HepG2 (cell line): ENCODE results near the gene CDH23. TPM values are rescaled to one million over a fixed set of nuclear protein-coding genes. Genes with fewer than 3 reads are reported as not detected.

Source experiments
- ATAC-seq: fragments of 200-7000 bp; cut with Tn5 transposase; 3 replicates; pipeline ENCODE4 v1.9.1; 2020; ENCODE audit warnings: mild to moderate bottlenecking, moderate library complexity
- BruUV-seq: library from RNA; stranded (reverse); fragments of 400-500 nt; replicated peaks from 2 replicates; lab custom pipeline; 2021; lab: Mats Ljungman, UMichigan
- CTCF ChIA-PET: fragments of 300-600 bp; formaldehyde crosslinking; extraction: SDS; loops from one replicate; lab custom pipeline; 2021; ENCODE audit warnings: low total read pairs, inconsistent platforms, low intra/inter-chr PET ratio; lab: Yijun Ruan, JAX
- POLR2A ChIA-PET: fragments of 350-600 bp; sonication (Branson Sonifier 250); formaldehyde crosslinking; loops from one replicate; lab custom pipeline; 2020; ENCODE audit warnings: antibody characterized with exemption, inconsistent platforms; lab: Yijun Ruan, JAX
- DNase-seq: peaks from one replicate; pipeline ENCODE4 v3.0.0-alpha.2; 2015; ENCODE audit warnings: low spot score
- FAIRE-seq: peaks from 3 replicates; lab custom pipeline; 2011; peaks lifted over from hg19 to GRCh38; lab: Jason Lieb, UNC
- H2AFZ ChIP-seq: one replicate; pipeline ENCODE4 v1.6.1; 2011; ENCODE audit warnings: low read length, inconsistent platforms
- H3K27ac ChIP-seq: fragments of 300-600 bp; 3 replicates; pipeline ENCODE4 v1.8.0; 2011; ENCODE audit warnings: mixed run types, mild to moderate bottlenecking, mixed read lengths, low read length, inconsistent platforms; ENCODE audit not compliant: insufficient read depth; ENCODE audit errors: extremely low read length
- H3K27me3 ChIP-seq, 2 experiments: fragments of 200-600 bp in 1 of 2; 2 replicates in 1 of 2; 3 replicates in 1 of 2; pipeline versions ENCODE4 v1.6.0 to v1.8.0; 2011; ENCODE audit warnings: low read length in 2 of 2, mild to moderate bottlenecking in 2 of 2, moderate library complexity in 2 of 2, inconsistent platforms in 1 of 2; ENCODE audit not compliant: insufficient read depth in 2 of 2, control insufficient read depth in 1 of 2
- H3K36me3 ChIP-seq, 2 experiments: fragments of 200-600 bp in 1 of 2; replicated peaks in 1 of 2; 2 replicates in 1 of 2; 3 replicates in 1 of 2; pipeline versions ENCODE4 v1.5.1 to v1.8.0; 2011; ENCODE audit warnings: low read length in 2 of 2, inconsistent platforms in 1 of 2; ENCODE audit not compliant: insufficient read depth in 2 of 2, control insufficient read depth in 1 of 2
- H3K4me1 ChIP-seq: 2 replicates; pipeline ENCODE4 v1.5.1; 2012; ENCODE audit warnings: low read length, inconsistent platforms; ENCODE audit not compliant: insufficient read depth
- H3K4me2 ChIP-seq: 2 replicates; pipeline ENCODE4 v1.6.0; 2011; ENCODE audit warnings: low read depth, low read length, inconsistent platforms
- H3K4me3 ChIP-seq, 3 experiments: fragments of 200-600 bp in 1 of 3; sonication (generic), shearing (Covaris generic) in 1 of 3; replicated peaks in 1 of 3; 2 replicates each; pipeline ENCODE4 v1.5.1; 2011 to 2016; ENCODE audit warnings: low read length in 3 of 3, inconsistent platforms in 2 of 3, low read depth in 2 of 3, mild to moderate bottlenecking in 2 of 3, control low read depth in 1 of 3, mixed read lengths in 1 of 3; ENCODE audit not compliant: insufficient read depth in 1 of 3
- H3K79me2 ChIP-seq: one replicate; pipeline ENCODE4 v1.6.1; 2011; ENCODE audit warnings: low read length, inconsistent platforms; ENCODE audit not compliant: insufficient read depth
- H3K9ac ChIP-seq: 2 replicates; pipeline ENCODE4 v1.6.0; 2011; ENCODE audit warnings: mild to moderate bottlenecking, low read depth, low read length, inconsistent platforms; ENCODE audit not compliant: insufficient read depth
- H3K9me3 ChIP-seq: 2 replicates; pipeline ENCODE4 v1.5.1; 2012; ENCODE audit warnings: mild to moderate bottlenecking, low read length
- H4K20me1 ChIP-seq: 2 replicates; pipeline ENCODE4 v1.6.0; 2011; ENCODE audit warnings: inconsistent platforms, mild to moderate bottlenecking, low read length, moderate library complexity; ENCODE audit not compliant: insufficient read depth
- ATRX ChIP-seq: sonication (generic); formaldehyde crosslinking; IDR thresholded peaks from 2 replicates; pipeline ENCODE4 v1.4.0; 2020; ENCODE audit warnings: missing genetic modification reagents, borderline replicate concordance
- BORCS8-MEF2B ChIP-seq: sonication (generic); formaldehyde crosslinking; IDR thresholded peaks from 2 replicates; pipeline ENCODE4 v1.8.0; 2022; ENCODE audit warnings: mild to moderate bottlenecking, missing genetic modification reagents
- HNRNPL ChIP-seq: fragments of 200-400 bp; formaldehyde crosslinking; IDR thresholded peaks from 2 replicates; pipeline ENCODE4 v1.6.1; 2017; ENCODE audit warnings: mild to moderate bottlenecking, low read depth, low read length
- NFE2L1 ChIP-seq: sonication (generic); formaldehyde crosslinking; IDR thresholded peaks from 2 replicates; pipeline ENCODE4 v1.4.0; 2020; ENCODE audit warnings: missing genetic modification reagents, mild to moderate bottlenecking, borderline replicate concordance
- NFRKB ChIP-seq: fragments of 450-650 bp; IDR thresholded peaks from 2 replicates; pipeline ENCODE4 v1.6.1; 2017
- PLRG1 ChIP-seq: fragments of 450-650 bp; conservative IDR thresholded peaks from 2 replicates; pipeline ENCODE4 v1.6.1; 2016
- RFX3 ChIP-seq: IDR thresholded peaks from 2 replicates; pipeline ENCODE4 v1.6.1; 2016; ENCODE audit warnings: missing biosample characterization, missing genetic modification reagents
- RNF2 ChIP-seq: fragments of 450-650 bp; conservative IDR thresholded peaks from 2 replicates; pipeline ENCODE4 v1.6.1; 2016; ENCODE audit warnings: low read depth
- TARDBP ChIP-seq: sonication (generic); formaldehyde crosslinking; IDR thresholded peaks from 2 replicates; pipeline ENCODE4 v1.8.0; 2022; ENCODE audit warnings: mild to moderate bottlenecking, missing genetic modification reagents
- ZNF160 ChIP-seq: sonication (generic); formaldehyde crosslinking; IDR thresholded peaks from 2 replicates; pipeline ENCODE4 v1.8.0; 2022; ENCODE audit warnings: mild to moderate bottlenecking, inconsistent platforms, missing genetic modification reagents
- ZNF205 ChIP-seq: IDR thresholded peaks from 2 replicates; pipeline ENCODE4 v1.6.1; 2018; ENCODE audit warnings: missing biosample characterization, missing genetic modification reagents
- ZNF317 ChIP-seq: sonication (generic); formaldehyde crosslinking; IDR thresholded peaks from 2 replicates; pipeline ENCODE4 v1.5.0; 2020; ENCODE audit warnings: mild to moderate bottlenecking, missing genetic modification reagents
- ZNF709 ChIP-seq: sonication (generic); formaldehyde crosslinking; IDR thresholded peaks from 2 replicates; pipeline ENCODE4 v1.5.0; 2020; ENCODE audit warnings: mild to moderate bottlenecking, missing genetic modification reagents
- ZSCAN22 ChIP-seq: sonication (generic); formaldehyde crosslinking; IDR thresholded peaks from 2 replicates; pipeline ENCODE4 v1.4.0; 2020; ENCODE audit warnings: mild to moderate bottlenecking, missing genetic modification reagents
- WGBS: methylation state at CpG from one replicate; pipeline ENCODE4 v1.1.6; 2017; ENCODE audit warnings: low lambda C conversion rate; 5-methylcytosine and 5-hydroxymethylcytosine counted together
- in situ Hi-C: cut with HindIII; loops from 2 replicates; pipeline ENCODE4 v1.10.0; 2017; ENCODE audit warnings: low pct_unique_long_range_greater_than_20kb; ENCODE audit not compliant: extremely low pct_ligation_motif_present
- intact Hi-C: fragments of 100-400 bp; cut with micrococcal nuclease; formaldehyde crosslinking; loops from one replicate; pipeline ENCODE4 v1.10.0; 2022; ENCODE audit not compliant: unreplicated experiment
- polyA plus RNA-seq, 8 experiments: library from polyadenylated mRNA; depleted of rRNA in 3 of 8; stranded (reverse) in 7 of 8; unstranded in 1 of 8; fragments of >200 nt; fragmentation: Illumina TruSeq in 4 of 8; extraction: Trizol in 4 of 8; gene quantifications; 2 replicates each; pipeline versions ENCODE4 v1.2.1 to v1.2.3, GENCODE V29; 2011 to 2016; ENCODE audit warnings: low read depth in 4 of 8, missing spikeins in 1 of 8, mixed read lengths in 1 of 8; ENCODE audit not compliant: insufficient read depth in 1 of 8
- total RNA-seq, 5 experiments: library from RNA; depleted of rRNA; stranded (reverse); fragments of >200 nt; fragmentation: Illumina TruSeq; extraction: Trizol; gene quantifications; 2 replicates each; pipeline ENCODE4 v1.2.3, GENCODE V29; 2016; ENCODE audit warnings: low read depth in 1 of 5
- TF ChIP-seq, protein P1 (sequence below): sonication (generic); formaldehyde crosslinking; IDR thresholded peaks from 2 replicates; pipeline ENCODE4 v1.8.1; 2023; ENCODE audit warnings: mild to moderate bottlenecking, missing genetic modification reagents
- TF ChIP-seq, protein P2 (sequence below): sonication (generic); formaldehyde crosslinking; IDR thresholded peaks from 2 replicates; pipeline ENCODE4 v1.5.1; 2020; ENCODE audit warnings: mild to moderate bottlenecking, missing genetic modification reagents, borderline replicate concordance
- TF ChIP-seq, protein P3 (sequence below): IDR thresholded peaks from 2 replicates; pipeline ENCODE4 v1.6.1; 2016; ENCODE audit warnings: missing biosample characterization, missing genetic modification reagents, low read depth

The CDH23 gene
- total and polyA plus RNA-seq, 2 of the 13 experiments (the other 11 are each of a cell fraction or from before 2014, with no cell fraction given) = 0.13 TPM; not detected in 1

DNA sequence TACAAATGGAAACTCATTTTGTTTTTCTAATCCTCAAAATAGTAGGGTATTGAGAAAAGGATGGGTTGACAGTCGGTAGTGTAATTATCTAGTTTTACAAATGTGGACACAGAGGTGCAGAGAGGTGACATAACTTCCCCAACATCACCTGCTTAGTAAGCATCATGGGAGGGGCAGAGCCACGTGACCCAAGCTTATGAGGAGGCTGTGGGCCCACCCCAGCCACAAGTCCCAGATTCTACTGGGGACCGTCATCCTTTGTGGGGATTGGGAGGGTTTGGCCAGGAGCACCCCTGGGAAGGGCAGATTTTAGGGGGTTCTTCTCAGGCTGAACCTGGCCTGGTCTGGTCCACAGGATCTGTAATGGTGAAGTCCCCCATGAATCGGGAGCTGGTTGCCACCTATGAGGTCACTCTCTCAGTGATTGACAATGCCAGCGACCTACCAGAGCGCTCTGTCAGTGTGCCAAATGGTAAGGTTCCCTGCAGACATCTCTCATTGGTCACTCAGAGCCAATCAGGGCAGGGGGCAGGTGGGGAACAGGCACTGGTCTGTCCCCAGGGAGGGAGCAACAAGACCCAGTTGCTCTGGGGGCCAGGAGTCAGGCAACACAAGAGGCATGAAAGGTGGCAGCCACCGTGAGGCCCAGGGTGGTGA, 400.2 kb downstream of the CDH23 start:
- ChIA-PET POLR2A (no interaction called here), CTCF (no interaction called here)
- Histone ChIP-seq H3K4me1 (peaks cover 8% of the 10 kb centered on the region; the same call in 1 of the 2 replicates), H3K4me3 (no peak overlapping the region), H3K36me3 (no peaks in the 10 kb centered on the region), H3K79me2 (no peaks in the 10 kb centered on the region), H3K27me3 (peaks cover 0 to 3% of the 10 kb centered on the region in 2 experiments; a peak in 2 of 5 replicates), H4K20me1 (no peaks in the 10 kb centered on the region), H3K9me3 (no peaks in the 10 kb centered on the region), H3K9ac (no peak overlapping the region), H3K4me2 (no peak overlapping the region), H3K27ac (no peak overlapping the region), H2AFZ (no peak overlapping the region)
- BruUV-seq = no TSS peak
- DNase-seq (no peak), ATAC-seq (no peak), FAIRE-seq (no peak)
- WGBS = 20% methylated on average over 5 of the region's 7 CpGs
- intact Hi-C loops = no loop called here
- in situ Hi-C loops = no loop called here
- TF ChIP-seq ATRX (CRISPR knock-in tag) (no peak), BORCS8-MEF2B (CRISPR knock-in tag) (no peak), ZSCAN22 (CRISPR knock-in tag) (no peak), TARDBP (no peak), PLRG1 (no peak), ZNF709 (CRISPR knock-in tag) (no peak), RNF2 (no peak), NFE2L1 (CRISPR knock-in tag) (no peak), RFX3 (CRISPR knock-in tag) (no peak), ZNF317 (CRISPR knock-in tag) (no peak), HNRNPL (no peak), ZNF205 (CRISPR knock-in tag) (no peak), NFRKB (no peak), ZNF160 (CRISPR knock-in tag) (no peak)
- TF ChIP-seq, protein P1, sequence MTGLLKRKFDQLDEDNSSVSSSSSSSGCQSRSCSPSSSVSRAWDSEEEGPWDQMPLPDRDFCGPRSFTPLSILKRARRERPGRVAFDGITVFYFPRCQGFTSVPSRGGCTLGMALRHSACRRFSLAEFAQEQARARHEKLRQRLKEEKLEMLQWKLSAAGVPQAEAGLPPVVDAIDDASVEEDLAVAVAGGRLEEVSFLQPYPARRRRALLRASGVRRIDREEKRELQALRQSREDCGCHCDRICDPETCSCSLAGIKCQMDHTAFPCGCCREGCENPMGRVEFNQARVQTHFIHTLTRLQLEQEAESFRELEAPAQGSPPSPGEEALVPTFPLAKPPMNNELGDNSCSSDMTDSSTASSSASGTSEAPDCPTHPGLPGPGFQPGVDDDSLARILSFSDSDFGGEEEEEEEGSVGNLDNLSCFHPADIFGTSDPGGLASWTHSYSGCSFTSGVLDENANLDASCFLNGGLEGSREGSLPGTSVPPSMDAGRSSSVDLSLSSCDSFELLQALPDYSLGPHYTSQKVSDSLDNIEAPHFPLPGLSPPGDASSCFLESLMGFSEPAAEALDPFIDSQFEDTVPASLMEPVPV = no peak
- TF ChIP-seq, protein P2, sequence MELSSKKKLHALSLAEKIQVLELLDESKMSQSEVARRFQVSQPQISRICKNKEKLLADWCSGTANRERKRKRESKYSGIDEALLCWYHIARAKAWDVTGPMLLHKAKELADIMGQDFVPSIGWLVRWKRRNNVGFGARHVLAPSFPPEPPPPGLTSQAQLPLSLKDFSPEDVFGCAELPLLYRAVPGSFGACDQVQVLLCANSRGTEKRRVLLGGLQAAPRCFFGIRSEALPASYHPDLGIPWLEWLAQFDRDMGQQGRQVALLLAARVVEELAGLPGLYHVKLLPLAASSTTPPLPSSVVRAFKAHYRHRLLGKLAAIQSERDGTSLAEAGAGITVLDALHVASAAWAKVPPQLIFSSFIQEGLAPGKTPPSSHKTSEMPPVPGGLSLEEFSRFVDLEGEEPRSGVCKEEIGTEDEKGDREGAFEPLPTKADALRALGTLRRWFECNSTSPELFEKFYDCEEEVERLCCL = no peak
- TF ChIP-seq, protein P3, sequence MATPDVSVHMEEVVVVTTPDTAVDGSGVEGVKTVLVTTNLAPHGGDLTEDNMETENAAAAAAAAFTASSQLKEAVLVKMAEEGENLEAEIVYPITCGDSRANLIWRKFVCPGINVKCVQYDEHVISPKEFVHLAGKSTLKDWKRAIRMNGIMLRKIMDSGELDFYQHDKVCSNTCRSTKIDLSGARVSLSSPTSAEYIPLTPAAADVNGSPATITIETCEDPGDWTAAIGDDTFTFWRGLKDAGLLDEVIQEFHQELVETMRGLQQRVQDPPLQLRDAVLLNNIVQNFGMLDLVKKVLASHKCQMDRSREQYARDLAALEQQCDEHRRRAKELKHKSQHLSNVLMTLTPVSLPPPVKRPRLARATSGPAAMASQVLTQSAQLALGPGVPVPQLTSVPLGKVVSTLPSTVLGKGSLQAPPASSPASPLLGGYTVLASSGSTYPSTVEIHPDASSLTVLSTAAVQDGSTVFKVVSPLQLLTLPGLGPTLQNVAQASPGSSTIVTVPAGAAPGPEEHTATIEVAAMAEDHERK (CRISPR knock-in tag) = no peak
